Stimulated activated CD8-positive, alpha-beta memory T cell treated with anti-CD3 and anti-CD28 coated beads, Interleukin-2, amount 100 ng/mL, for 48 hours (primary cell): ENCODE data around the gene RFX2.
"Not testable (repeated sequence)": the region's sequence is repeated elsewhere in the genome, so short reads cannot be mapped to it uniquely, and the experiment has no call there.

Experiments
- DNase-seq, 2 donors: peaks; one replicate each; pipeline ENCODE4 v3.0.0-alpha.2; 2020; ENCODE audit warnings: low read depth in 2 of 2

RFX2 gene

DNA sequence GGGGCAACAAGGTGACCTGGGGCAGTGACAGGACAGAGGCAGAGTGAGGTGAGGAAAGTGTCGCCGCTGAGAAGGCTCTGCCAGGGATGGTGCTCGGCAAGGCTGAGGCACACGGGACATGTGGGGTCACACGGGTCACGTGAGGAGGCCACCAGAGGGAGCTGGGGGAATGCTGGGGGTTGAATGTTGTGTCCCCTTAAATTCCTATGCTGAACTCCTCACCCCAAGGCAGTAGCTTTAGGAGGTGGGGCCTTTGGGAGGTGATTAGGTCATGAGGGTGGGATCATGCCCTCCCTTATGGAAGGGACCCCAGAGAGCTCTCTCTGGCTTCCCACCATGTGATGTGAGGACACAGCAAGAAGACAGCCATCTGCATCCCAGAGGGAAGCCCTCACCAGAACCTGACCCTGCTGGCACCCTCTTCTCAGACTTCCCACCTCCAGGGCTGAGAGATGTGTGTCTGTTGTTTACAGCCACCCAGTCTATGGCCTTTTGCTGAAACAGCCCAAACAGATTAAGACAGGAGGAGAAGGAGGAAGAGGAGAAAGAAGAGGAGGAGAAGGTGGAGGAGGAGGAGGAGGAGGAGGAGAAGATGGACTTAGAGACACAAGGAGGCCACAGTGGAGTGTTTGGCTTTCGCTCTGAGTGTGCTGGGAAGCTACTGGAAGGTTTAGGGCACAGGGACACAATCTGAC, 35.4 kb downstream of the RFX2 start:
- no peak for DNase-seq

DNA sequence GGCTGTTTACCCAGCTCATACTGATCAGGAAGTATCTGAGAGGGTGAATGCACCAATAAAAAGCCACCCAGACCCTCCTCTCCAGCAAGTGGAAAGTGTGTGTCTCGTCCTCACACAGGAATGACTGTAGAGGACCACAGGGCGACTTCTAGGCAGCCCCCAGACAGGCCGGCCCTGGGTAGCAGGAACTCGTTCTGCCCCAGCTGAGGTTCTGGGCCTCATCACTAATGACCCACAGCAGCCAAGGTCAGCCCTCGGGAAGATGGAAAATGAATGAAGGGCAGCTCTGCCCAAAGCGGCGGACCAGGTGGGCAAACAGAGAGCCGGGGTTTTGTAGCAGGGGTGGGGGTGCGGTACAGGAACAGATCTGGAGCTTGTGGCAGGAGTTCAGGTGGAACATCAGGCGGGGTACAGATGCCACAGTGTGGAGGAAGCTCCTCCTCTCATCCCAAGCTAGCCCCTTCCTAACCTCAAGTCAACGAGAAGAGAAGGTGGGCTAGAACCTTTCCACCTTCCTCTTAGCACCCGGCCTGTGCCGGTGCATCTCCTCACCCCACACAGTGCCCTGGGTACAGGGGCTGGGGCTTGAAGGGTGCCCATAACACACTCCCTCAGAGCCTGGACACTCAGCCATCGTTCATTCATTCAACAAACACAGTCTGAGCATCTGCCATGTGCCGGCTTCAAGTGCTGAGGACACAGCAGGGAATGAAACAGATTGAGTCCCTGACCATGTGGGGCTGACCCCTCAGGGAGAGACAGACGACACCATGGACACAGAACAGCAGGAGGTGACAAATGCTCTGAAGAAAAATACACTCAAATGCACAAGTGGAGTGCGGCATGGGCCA, 36.2 kb downstream of the RFX2 start:
- no peak for DNase-seq

DNA sequence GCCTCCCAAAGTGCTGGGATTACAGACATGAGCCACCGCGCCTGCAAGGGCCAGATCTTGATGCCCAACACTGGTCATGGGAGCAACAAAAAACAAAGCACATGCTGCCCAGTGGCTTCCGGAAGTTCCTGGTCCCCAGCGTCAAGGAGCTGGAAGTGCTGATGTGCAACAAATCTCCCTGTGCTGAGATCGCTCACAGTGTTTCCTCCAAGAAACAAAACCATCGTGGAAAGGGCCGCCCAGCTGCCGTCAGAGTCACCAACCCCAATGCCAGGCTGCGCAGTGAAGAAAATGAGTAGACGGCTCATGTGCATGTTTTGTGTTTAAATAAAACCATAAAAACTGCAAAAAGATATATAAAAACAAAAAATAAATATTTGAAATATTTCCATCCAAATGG, 37.1 kb downstream of the RFX2 start:
- not testable (repeated sequence) for DNase-seq

DNA sequence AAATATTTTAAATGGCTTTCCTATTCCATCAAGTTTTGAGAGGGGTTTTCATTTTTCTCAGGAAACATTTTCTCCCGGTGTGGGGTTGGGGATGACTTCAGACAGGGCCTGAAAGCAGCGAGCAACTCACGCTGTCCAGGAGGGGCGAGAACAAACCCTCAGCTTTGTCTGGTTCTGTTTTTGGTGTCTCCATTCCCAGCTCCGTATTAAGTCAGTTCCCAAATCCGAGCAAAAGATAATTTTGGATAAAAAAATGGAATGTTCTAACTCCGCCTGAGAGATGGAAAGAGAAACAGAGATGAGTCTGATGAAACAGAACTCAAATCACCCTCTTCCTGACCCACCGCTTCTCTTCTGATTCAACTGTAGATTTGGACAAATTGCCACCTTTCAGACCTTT, 38.4 kb downstream of the RFX2 start:
- no peak for DNase-seq

DNA sequence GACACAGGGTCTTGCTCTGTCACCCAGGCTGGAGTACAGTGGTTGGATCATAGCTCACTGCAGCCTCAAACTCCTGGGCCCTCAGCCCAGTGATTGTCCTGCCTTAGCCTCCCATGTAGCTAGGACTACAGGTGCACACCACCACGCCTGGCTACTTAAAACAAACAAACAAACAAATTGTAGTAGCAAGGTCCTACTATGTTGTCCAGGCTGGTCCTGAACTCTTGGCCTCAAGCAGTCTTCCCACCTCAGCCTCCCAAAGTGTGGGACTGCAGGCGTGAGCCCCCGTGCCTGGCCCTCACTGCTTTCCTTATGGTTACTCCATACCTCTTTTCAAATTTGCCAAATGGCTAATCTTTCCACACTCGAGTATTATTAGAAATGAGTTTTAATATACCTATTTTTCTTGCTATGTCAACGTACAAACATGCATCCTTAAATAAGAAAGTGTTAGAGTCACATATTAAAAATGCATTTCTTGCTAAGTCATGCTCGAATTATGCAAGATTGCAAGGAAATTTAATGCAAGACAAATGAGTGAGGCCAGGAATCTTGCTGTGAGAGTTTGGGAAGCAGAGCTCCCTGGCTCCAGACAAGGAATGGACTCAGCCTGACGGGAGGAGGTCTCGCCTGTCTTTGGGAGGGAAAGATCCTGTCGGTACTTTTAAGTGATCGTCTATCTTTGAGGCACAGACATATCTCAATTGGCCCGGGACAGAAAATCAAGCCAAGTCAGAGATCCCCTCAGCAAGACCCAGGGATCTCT, 39.4 kb downstream of the RFX2 start:
- no peak for DNase-seq

DNA sequence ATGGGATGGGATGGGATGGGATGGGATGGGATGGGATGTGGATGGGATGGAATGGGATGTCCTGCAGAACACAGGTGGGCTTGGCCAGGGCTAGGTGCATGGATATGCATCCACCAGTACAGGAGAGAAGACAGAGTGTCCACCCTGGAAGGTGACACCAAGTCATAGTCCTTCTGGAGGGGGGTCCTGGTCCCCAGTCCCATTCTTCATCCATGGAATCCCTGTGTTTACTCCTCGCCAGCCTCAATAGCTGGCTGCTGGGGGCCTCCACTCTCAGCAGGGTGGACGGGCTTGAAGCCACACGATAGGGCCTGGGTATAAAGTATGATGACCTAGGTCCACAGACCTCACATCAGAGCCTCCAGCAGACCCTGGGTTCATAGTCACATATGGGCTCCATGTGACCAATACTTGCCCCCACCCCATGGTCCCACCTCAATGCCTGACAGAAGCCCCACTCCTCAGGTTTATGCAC, 40.1 kb downstream of the RFX2 start:
- DNase-seq: no peak

DNA sequence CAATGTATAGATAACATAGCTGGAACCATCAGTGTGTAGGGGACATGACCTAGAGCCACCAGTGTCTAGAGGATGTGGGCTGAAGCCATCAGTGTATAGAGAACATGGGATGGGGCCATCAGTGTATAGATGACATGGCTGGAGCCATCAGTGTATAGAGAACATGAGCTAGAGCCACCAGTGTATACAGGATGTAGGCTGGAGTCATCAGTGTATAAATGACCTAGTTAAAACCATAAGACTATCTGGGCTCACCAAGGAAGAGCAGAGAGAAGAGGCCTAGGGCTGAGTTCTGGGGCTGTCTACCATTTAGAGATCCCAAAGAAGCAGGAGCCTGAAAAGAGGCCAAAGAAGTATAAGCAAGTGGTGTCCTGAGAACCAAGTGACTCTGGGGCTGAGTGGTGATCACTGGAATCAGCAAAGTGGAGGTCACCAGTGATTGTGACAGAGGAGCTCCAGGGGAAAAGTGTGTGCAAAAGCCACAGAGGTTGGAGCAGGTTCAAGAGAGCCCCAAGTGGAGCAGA, 41.0 kb downstream of the RFX2 start:
- DNase-seq: no peak

DNA sequence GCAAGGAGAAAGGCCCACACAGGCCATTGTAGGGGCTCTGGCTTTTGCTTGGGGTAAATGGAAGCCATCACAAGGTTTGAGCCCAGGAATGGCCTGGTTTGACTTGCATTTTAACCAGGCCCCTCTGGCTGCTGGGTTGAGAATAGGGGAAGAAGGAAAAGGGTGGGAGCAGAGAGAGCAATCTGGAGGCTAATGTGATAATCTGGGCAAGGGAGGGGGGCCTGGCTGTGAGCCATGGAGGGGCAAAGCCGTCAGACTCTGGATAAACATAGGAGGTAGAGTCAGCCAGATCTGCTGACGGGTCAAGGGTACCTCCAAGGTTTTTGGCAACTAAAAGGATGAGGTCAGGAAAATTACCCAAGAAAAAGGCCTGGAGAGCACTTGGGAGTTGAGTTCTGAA, 41.6 kb downstream of the RFX2 start:
- DNase-seq: no peak

DNA sequence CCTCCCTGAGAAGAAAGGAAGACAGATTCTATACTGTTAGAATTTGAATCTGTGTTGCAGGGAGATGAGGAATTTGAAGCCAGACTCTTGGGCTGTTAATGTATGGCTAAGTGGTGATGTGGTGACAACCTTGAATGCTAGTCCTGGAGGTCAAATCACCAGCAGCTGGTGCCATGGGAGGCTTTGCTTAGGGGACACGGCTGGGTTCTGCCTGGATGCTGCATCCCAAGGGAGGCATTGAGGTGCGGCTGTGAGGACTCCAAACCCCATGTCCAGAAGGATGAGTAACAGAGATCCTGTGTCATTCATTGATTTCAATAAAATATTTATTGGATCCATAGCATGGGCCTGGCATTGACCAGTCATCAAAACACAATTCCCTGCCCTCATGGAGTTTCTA, 42.3 kb downstream of the RFX2 start:
- DNase-seq: no peak

DNA sequence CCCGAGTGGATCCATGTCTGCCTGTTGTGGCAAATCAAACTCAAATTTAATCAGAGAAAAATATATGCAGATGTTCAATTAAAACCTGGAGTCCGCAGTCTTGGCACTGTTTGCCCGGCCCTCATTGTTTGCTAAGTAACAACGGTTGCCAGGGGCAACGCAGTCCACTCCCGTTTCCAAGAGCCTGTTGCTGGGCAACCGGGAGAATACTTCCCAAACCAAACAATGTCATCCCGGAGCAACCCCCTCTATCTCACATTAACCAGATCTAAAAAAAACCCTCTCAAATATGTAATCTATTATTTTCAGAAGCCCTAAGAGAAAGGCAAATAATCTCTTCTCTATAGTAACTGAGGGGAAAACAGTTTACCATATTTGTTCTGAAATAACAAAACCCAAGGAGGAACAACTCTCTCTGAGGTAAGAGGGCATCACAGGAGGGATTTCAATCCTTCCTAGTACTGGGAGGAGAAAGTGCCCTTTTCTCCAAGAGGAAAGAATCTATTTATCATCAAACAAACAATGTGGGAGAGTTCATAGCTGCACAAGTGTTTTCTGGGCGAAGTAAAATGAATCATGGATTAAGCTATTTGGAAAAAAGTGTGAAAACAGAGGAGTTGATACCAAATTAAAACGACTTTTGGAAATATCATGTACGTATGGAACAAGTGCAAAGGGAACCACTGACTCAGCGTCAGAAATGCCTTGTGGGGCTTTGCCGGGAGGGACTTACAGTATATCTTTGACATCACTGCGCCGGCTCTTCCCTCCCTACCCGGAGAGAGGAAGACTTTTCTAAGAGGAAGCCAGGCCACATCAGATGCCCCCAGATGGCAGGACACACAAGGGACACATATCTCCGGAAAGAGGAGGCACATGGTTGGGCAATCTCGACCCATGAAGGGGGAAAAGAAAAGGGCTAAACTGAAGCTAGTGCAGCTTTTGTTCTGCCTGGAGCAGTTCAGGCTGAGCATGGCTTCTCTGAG, 43.3 kb downstream of the RFX2 start:
- no peak for DNase-seq

DNA sequence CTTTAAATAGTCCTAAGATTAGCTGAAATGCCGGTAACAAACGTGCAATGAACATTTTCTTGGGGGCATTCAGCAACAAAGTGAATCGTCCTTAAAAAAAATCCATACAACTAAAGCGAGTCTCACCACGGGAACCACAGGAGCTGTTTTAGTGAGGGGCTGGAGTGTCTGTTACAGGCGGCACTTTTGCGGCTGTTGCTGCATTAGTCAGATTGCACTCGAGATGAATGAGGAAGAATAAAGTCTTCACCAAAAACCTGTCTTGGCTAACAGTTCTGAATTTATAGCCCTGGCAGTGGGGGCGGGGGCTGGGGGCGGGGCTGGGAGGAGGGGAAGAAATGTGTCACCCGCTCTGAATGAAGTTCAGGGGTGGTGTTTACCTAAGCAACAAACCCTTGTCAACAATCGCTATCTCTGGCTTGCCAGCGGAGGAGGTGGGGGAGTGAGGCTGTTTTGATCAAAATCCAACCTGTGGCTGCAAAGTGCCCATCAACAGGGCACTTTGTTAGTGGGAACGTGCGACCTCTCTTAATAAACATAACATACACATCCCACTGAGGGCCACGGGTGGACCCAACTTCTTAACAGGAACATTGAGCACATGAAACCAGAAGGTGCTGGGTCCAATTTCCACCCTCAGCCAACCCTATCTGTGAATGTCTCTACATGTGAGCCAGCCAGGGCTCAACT, 44.5 kb downstream of the RFX2 start:
- DNase-seq: peak; percentile 33 to 37

DNA sequence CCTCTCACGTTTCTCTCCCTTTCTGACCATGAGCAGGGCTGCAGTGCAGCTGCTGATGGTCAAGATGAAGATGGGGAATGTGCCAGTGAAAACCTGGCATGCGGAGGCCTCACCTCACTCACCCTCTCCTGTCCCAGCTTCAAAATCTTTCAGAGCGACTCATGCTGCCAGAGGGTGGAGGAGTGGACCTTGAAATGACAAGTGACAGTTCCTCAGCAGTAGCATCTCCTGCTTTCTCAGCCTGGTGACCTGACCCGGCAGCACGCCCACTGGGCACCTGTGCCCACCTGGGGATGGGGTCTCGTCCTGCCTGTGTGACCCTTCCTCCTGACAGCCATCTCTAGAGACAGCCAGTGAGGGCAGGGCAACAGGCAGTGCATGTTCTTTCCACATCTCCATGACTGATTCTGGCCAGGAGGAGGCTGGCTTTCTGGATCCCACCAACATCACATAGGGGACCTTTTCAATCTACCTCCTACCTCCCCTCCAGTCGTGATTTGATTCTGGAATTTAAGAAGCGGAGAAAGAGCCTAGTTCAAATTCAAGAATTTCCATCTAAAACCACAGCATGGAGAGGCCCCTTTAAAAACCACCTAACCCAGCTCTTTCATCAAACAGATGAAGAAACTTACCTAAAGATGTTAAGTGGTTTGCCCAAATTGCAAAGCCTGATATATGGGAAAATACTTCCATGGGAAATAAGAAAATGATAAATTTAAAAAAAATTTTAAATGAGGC, 45.8 kb downstream of the RFX2 start:
- DNase-seq: no peak

DNA sequence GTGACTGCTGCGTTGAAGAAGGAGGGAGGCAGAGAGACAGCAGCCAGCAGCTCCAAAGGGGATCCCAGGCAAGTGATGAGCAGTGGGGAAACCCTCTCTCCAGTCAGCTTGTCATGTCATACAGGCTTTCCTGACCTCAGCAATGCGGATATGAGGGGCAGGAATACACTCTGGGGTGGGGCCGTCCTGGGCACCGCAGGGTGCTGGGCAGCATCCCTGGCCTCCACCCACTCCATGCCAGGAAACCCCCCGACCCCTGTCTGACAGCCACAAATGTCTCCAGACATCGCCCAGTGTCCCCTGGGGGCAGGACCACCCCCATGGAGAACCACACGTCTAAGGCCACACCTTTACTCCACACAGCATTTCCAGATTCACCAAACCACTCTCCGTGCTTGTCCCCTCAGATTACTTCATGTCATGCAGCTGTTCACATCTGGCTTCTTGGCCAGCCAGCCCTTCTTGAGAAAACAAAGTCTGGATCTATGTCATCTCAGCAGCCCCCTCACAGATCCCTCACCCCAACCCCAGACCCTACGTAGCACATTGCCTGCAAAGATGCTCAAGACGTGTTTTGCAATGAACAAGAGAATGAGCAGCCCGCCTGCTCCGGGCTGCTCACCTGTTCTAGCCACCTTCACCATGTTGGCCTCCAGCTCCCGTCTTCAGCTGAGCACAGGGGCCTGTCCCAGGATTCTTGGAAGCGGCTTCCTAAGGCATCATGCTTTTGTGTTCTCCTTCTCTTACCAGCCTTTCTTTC, 46.5 kb downstream of the RFX2 start:
- no peak for DNase-seq

DNA sequence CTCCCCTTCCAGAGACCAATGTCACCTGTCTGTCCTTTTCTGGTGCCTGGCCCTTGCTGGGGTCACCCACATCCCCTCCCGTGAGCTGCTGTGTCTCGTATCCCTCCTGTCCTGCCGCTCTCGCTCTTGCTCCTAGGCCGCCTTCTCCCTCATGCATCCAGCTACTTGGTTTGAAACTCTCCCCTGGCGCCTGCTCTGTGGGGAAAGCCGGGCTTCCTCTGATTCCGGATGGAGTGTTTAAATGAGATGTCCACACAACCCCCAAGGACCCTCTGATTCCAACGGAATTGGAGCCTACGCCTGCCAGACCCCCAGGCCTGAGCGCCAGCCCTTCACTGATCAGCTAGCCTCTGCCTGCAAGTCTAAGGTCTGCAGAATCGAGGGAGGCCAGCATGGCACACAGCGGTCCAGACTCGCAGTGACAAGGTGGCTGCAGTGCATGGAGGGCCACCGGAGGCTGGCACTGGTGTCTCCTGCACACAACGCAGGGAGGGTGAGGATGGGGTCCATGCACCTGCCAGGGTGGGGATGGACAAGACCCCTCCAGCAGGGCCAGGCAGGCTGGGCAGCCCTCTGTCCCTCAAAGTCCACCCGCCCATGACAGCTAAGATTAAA, 47.2 kb downstream of the RFX2 start:
- DNase-seq: no peak

DNA sequence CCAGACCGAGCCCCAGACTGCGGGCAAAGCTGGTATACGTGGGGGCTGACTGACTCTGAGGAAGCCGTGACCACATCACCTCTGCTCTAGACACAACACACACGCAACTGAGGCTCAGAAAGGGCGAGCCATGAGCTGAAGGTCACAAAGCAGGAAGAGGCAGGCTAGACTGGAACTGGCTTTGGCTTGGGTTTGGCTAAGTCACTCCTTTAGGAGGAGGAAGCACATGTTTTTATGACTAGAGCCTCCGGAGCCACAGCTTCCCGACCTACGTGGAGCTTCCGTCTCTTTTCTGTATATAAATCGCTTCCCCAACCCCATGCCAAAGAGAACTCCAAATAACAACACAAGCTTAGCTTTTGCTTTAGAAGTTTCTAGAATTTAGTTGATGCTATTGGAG, 48.0 kb downstream of the RFX2 start:
- peak; percentile 15 to 36 for DNase-seq

DNA sequence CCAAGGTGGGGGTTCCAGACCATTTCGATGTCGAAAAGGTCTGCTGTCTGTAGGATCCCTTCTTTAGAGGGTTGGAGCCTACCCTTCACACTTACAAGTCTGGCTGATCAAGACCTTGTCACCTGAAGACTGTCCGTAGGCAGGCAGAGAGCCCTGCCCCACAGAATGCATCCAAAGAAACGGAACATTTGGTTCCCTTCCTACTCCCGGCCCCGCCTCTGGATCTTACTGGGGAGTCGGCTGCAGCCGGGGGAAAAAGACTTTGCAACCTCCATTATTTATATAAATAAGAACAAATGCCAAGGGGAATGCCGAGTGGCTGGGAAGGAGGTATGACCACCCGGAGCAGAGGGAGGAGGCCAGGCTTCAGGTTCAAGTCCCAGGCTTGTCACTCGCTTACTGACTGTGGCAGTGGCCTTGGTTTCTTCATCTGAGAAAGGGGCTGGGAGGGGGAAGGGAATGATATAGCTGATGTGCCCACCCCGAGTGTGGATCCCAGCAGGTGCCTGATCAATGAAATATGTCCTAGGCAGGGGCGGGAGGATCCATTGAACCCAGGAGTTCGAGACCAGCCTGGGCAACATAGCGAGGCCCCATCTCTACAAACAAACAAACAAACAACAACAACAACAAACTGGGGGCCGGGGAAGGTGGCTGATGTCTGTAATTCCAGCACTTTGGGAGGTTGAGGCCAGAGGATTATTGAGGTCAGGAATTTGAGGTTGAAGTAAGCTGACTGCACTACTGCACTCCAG, 48.7 kb downstream of the RFX2 start:
- no peak for DNase-seq

DNA sequence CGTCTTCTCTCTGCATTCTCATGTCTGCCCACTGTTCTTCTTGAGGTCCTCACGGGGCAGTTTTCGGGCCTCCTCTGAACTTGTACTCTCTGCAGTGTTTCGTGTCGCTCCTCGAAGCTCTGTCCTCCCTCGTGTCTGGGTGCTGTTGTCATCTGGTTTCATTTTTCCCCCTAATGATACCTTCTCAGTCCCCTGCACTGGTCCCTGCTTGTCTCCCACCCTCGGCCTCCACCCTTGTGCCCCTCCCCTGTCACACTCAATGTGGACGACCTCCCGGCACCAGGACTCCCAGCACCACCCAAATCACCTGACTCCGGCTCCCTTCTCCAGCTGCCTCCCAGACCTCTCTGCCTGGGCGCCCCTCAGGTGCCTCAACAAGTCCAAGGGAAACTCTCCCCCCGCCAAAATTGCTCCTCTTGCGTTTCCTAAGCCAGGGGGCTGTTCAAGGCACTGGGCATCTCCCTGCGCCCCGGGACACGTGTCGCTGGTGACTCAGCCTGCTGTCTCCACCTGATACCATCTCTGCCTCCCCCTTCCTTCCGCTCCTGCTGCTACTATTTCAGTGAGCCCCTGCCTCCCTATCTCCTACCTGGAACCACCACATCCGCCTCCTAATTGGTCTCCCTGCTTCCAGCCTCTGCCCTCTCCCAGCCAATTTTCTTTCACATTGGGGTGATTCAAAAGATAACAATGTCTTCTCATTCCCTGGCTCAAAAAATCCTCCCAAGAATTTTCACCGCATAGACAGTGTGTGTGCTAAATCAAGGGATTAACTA, 49.5 kb downstream of the RFX2 start:
- peak in 1 of 2 donors; percentile 30 for DNase-seq
